ENCODE data around the gene SEMA6C.
"Not testable (repeated sequence)": the region's sequence is repeated elsewhere in the genome, so short reads cannot be mapped to it uniquely, and the experiment has no call there.

Gene SEMA6C

GRCh38 chr1:151130987-151131586 is 15.3 kb downstream of the SEMA6C start:
- in situ Hi-C loops (cut with MboI; ENCODE audit: low sequenced_read_pairs), result no loop called here

GRCh38 chr1:151128800-151129199 is 17.6 kb downstream of the SEMA6C start:
- in situ Hi-C loops (cut with MboI; ENCODE audit: low sequenced_read_pairs), result no loop called here

DNA sequence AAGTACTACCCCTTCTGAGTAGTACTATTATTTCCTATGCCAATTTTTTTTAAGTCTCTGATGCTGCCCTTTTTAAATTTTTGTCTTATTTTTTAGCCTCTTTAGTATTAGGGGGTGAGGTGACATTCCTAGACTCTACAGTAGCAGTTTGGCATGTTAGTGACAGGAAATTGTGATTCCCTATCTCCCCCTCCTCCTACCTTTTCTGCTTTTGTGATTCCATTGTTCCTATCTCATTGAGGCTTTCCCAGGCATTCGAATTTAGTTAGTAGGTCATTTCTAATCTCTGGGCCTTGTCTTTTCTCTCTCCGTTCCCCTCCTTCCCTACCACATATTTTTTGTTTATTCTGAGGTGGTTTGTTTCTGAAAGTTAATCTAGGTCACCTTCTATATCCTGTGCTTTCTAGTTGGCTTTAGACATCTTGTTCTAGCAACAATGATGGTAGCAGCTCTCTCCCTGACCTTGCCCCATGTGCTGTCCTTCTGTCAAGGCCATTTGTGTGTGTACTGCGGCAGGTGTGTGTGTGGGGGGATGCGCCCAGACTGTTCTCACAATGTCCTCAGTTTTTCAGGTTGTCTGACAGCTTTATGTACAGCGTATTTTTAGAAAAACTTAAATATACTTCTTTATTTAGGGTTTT is 21.5 kb downstream of the SEMA6C start:
- in situ Hi-C loops (cut with MboI; ENCODE audit: low sequenced_read_pairs), result no loop called here

- in situ Hi-C loops (cut with MboI; ENCODE audit: low sequenced_read_pairs), result no loop called here
These were observed 32.6 kb downstream of the SEMA6C start for GRCh38 chr1:151113877-151114276.

GRCh38 chr1:151108331-151108730 is 38.1 kb downstream of the SEMA6C start:
- in situ Hi-C loops (cut with MboI; ENCODE audit: low sequenced_read_pairs), result no loop called here

DNA sequence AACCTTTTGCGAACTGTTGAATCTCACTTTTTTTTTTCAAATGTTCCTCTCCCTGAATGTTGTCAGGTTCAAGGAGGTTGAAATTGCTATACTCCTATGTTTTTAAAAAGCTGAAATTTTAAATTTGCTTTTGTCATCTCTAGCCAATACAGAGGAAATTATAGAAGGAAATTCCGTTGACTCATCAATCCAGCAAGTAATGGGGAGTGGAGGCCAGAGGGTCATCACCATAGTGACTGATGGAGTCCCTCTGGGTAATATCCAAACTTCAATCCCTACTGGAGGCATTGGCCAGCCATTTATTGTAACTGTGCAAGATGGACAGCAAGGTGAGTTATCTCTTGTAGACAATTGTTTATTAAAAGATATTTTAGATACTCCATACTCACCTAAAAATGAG is 39.5 kb downstream of the SEMA6C start:
- in situ Hi-C loops (cut with MboI; ENCODE audit: low sequenced_read_pairs), result no loop called here

DNA sequence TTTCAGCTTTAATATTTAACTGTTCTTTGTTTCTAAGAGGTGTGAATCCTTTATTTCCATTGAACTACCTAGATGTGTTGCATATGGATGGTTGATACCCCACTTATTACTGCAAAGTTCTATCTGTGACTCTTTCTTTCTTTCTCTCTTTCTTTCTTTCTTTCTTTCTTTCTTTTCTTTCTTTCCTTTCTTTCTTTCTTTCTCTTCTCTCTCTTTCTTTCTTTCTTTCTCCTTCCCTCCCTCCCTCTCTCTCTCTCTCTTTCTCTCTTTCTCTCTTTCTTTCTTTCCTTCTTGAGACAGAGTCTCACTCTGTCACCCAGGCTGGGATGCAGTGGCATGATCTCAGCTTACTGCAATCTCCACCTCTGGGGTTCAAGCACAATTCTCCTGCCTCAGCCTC is 41.8 kb downstream of the SEMA6C start:
- in situ Hi-C loops (cut with MboI; ENCODE audit: low sequenced_read_pairs), result no loop called here

- in situ Hi-C loops (cut with MboI; ENCODE audit: low sequenced_read_pairs), result no loop called here
These were observed 48.3 kb downstream of the SEMA6C start for GRCh38 chr1:151098126-151098525.

DNA sequence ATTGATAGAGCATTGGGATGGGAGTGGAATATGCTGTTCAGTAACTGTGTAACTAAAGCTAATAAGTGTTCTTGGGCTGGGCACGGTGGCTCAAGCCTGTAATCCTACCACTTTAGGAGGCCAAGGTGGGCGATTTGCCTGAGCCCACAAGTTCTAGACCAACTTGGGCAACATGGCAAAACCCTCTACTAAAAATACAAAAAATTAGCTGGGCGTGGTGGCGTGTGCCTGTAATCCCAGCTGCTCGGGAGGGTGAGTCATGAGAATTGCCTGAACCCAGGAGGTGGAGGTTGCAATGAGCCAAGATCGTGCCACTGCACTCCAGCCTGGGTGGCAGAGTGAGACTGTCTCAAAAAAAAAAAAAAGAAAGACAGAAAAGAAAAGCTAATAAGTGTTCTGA is 49.0 kb downstream of the SEMA6C start:
- in situ Hi-C loops (cut with MboI; ENCODE audit: low sequenced_read_pairs), result not testable (repeated sequence)

GRCh38 chr1:151085953-151086559 is 60.4 kb downstream of the SEMA6C start:
- in situ Hi-C loops (cut with MboI; ENCODE audit: low sequenced_read_pairs), result no loop called here
